HG03103 (cell line): Measurements from ENCODE around the gene SCRN3.

Experiments
- ATAC-seq: cut with Tn5 transposase; IDR thresholded peaks from one replicate; pipeline ENCODE4 v1.9.1; 2021; ENCODE audit warnings: low read depth; ENCODE audit not compliant: unreplicated experiment

The SCRN3 gene

GRCh38 chr2:174477759-174478158 lies 82.2 kb downstream of the SCRN3 start:
- no peak for ATAC-seq
